Right forelimb (tissue), 1 donor: ENCODE data around the gene OXT.
"Not testable (repeated sequence)": the region's sequence is repeated elsewhere in the genome, so short reads cannot be mapped to it uniquely, and the experiment has no call there.

Source experiments
- DNase-seq: peaks from one replicate; pipeline ENCODE4 v3.0.0-alpha.2; 2018

OXT gene

GRCh38 chr20:3071610-3072529, at the start of gene OXT:
OXT (plus strand) TSS chr20:3071620; CDS start chr20:3071656, 36 bp downstream.
- peak; percentile 75 for DNase-seq

GRCh38 chr20:3021777-3022176, 49.6 kb upstream of the OXT start:
- DNase-seq: no peak

GRCh38 chr20:3022559-3023490, 48.6 kb upstream of the OXT start:
- not testable (repeated sequence) for DNase-seq

GRCh38 chr20:3027987-3028386, 43.4 kb upstream of the OXT start:
- DNase-seq: no peak

- DNase-seq: no peak
Observed at GRCh38 chr20:3031524-3032147, 39.8 kb upstream of the OXT start.

- no peak for DNase-seq
Observed at GRCh38 chr20:3032624-3033023, 38.8 kb upstream of the OXT start.

- no peak for DNase-seq
Observed at GRCh38 chr20:3037654-3038053, 33.8 kb upstream of the OXT start.

- no peak for DNase-seq
Observed at GRCh38 chr20:3038454-3038853, 33.0 kb upstream of the OXT start.

GRCh38 chr20:3039426-3039825, 32.0 kb upstream of the OXT start:
- no peak for DNase-seq

GRCh38 chr20:3040086-3040485, 31.3 kb upstream of the OXT start:
- DNase-seq: no peak

GRCh38 chr20:3041854-3042409, 29.5 kb upstream of the OXT start:
- DNase-seq: peak; percentile 51

- DNase-seq: no peak
Observed at GRCh38 chr20:3042625-3043024, 28.8 kb upstream of the OXT start.

- DNase-seq: no peak
Observed at GRCh38 chr20:3043322-3043721, 28.1 kb upstream of the OXT start, which contains the start of gene GNRH2. GNRH2 (plus strand) TSS chr20:3043622; CDS start chr20:3044415, 793 bp downstream.

GRCh38 chr20:3044336-3044965, 27.0 kb upstream of the OXT start:
- no peak for DNase-seq

GRCh38 chr20:3045042-3045815, 26.2 kb upstream of the OXT start:
- no peak for DNase-seq

GRCh38 chr20:3045816-3046676, 25.4 kb upstream of the OXT start, which contains the start of gene MRPS26:
MRPS26 (plus strand) TSS chr20:3046052; CDS start chr20:3046069, 17 bp downstream.
- peak; percentile 93 for DNase-seq

- no peak for DNase-seq
Observed at GRCh38 chr20:3046677-3047462, 24.6 kb upstream of the OXT start.

GRCh38 chr20:3047486-3048419, 23.7 kb upstream of the OXT start:
- no peak for DNase-seq
